Activated CD4-positive, alpha-beta T cell treated with anti-CD3 and anti-CD28 coated beads, Interleukin-2, amount 50 U/mL, for 1 hour (primary cell): ENCODE measurements around the gene DLX5.

Experiments used
- DNase-seq: peaks from one replicate; pipeline ENCODE4 v3.0.0-alpha.2; 2020

DLX5 gene

GRCh38 chr7:97018126-97018601 lies 6.5 kb downstream of the DLX5 start:
- DNase-seq: no peak

- DNase-seq: no peak
Measured at GRCh38 chr7:97017192-97018125, 7.2 kb downstream of the DLX5 start.

- DNase-seq: no peak
Measured at GRCh38 chr7:97016381-97017191, 8.0 kb downstream of the DLX5 start.

- no peak for DNase-seq
Measured at GRCh38 chr7:97015756-97016380, 8.8 kb downstream of the DLX5 start.

GRCh38 chr7:97015279-97015678 lies 9.4 kb downstream of the DLX5 start:
- no peak for DNase-seq

- DNase-seq: no peak
Measured at GRCh38 chr7:97014145-97014750, 10.4 kb downstream of the DLX5 start.

- no peak for DNase-seq
Measured at GRCh38 chr7:97013845-97014134, 10.8 kb downstream of the DLX5 start.

GRCh38 chr7:97013134-97013844 lies 11.3 kb downstream of the DLX5 start:
- no peak for DNase-seq

- no peak for DNase-seq
Measured at GRCh38 chr7:97012365-97013133, 12.1 kb downstream of the DLX5 start.

- no peak for DNase-seq
Measured at GRCh38 chr7:97011536-97012364, 12.9 kb downstream of the DLX5 start.

- DNase-seq: no peak
Measured at GRCh38 chr7:97011104-97011503, 13.5 kb downstream of the DLX5 start.

GRCh38 chr7:97009753-97010732 lies 14.6 kb downstream of the DLX5 start:
- DNase-seq: no peak

- no peak for DNase-seq
Measured at GRCh38 chr7:97008275-97008917, 16.2 kb downstream of the DLX5 start.

GRCh38 chr7:97007583-97007861 lies 17.1 kb downstream of the DLX5 start:
- no peak for DNase-seq

GRCh38 chr7:97006816-97007582 lies 17.6 kb downstream of the DLX5 start:
- DNase-seq: no peak

- DNase-seq: peak; percentile 24
Measured at GRCh38 chr7:97006055-97006815, 18.4 kb downstream of the DLX5 start.
